NOMO-1 treated with DMSO at 0.1 percent for 48 hours (cell line): ENCODE results near the gene LHX5.
A peak's percentile ranks its signal among the peaks of the same experiment; 100 is the strongest.

Experiments used
- DNase-seq: peaks from one replicate; lab custom pipeline; 2025; ENCODE audit not compliant: unreplicated experiment; lab: John Stamatoyannopoulos, UW

LHX5 gene

DNA sequence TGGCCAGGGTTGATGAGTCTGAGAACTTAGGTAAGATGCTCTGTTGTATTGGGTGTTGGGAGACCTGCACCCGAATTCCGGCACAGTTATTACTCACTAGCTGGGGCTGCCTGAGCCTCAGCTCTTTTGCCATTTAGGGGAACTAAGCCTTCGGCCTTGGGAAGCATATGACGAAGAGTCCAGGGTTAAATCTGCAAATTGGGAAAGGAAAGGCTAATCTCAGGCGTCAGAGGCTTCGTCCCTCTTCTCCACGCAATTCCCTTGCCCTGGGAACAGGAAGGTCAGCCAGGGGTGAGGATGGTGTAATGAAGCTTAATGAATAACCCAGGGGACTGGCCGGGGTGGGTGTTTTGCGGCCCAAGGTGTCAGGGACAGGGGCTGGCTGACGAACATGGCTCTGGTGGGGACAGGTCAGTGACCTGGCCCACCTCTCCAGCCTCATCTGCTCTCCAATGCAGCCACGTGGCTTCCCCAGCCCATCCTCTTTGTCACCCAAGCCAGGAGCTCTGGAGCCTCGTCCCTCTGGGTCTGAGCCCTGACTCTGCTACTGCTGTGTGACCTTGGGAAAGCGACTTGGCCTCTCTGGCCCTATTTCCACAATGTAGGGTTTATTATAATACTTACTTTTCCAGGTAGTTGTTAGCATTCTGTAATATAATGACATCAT is 53.3 kb downstream of the LHX5 start:
- no peak for DNase-seq

DNA sequence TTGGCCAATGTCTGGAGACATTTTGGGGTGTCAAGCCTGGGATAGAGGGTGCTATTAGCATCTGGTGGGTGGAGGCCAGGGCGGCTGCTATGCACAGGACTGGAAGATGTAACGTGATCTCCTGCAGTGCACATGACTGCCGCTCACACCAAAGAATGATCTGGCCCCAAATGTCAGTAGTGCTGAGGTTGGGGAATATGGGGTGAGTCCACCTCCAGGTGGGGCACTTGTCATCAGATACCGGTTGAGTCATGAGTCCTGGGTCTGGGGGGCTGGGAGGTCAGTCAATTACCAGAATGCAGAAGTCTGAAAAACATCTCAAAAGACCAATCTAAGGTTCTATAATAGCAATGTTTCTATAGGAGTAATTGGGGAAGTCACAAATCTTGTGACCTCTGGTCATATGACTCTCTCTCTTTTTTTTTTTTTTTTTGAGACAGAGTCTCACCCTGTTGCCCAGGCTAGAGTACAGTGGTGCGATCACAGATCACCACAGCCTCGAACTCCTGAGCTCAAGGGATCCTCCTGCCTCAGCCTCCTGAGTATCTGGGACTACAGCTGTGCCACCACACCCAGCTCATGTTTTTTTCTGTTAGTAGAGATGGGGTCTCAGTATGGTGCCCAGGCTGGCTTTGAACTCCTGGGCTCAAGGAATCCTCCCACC is 55.4 kb downstream of the LHX5 start:
- peak; percentile 89 for DNase-seq

DNA sequence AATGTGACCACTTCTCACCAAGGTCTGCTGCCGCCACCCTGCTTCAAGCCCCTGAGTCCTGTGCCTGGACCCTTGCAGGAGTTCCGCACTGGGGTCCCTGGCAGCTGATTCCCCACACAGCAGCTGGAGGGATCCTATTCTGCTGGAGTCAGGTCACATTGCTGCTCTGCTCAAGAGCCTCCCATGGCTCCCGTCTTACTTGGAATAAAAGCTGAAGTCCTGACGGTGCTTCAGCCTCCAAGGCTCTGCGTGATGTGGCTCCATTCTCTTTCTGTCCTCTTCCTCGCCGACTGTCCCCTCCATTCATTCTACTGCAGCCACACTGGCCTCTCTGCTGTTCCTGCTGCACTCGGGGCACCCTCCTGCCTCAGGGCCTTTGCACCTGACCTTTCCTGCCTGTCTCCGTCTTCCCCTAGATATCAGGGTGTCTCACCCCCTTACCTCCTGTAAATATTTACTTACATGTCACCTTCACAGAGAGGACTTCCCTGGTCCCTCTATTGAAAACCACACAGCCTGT is 57.1 kb downstream of the LHX5 start:
- DNase-seq = no peak

DNA sequence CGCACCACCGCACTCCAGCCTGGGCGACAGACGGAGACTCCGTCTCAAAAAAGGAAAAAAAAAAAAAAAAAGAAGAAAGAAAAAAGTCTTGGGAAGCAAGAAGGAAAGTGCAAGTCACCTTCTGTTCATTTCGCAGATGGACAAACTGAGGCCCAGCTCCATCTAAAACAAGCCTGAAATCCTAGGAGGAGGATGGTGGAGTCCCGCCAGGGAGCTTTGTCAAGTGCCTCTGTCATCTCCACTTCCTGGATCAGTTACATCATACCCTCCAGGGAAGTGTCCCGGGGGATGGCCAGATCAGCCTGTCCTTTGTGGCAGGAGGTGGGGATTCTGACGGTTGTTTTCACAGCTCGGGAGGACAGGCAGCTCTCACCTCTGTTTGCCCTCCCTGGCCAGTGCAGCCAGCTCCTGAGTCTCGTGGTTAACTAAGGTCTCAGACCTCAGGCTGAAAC is 58.2 kb downstream of the LHX5 start:
- DNase-seq = no peak
